RWPE2 (cell line): Measurements from ENCODE around the gene LRMDA.

Experiments
- ATAC-seq: fragments of 200-7000 bp; cut with Tn5 transposase; 3 replicates; pipeline ENCODE4 v1.9.1; 2021; ENCODE audit warnings: low read depth
- DNase-seq: peaks from one replicate; pipeline ENCODE4 v3.0.0-alpha.2; 2020; ENCODE audit warnings: low spot score
- H3K27ac ChIP-seq: fragments of 450-650 bp; 2 replicates; pipeline ENCODE4 v1.5.1; 2017; ENCODE audit warnings: mild to moderate bottlenecking; ENCODE audit not compliant: poor library complexity, severe bottlenecking
- H3K27me3 ChIP-seq: fragments of 250-450 bp; sonication (Bioruptor Pico); 2 replicates; pipeline ENCODE4 v1.5.1; 2021; ENCODE audit warnings: mild to moderate bottlenecking, moderate library complexity; ENCODE audit not compliant: insufficient read depth, poor library complexity, severe bottlenecking
- H3K36me3 ChIP-seq: fragments of 250-450 bp; sonication (Bioruptor Pico); 2 replicates; pipeline ENCODE4 v1.5.1; 2020; ENCODE audit warnings: low read depth, mild to moderate bottlenecking, moderate library complexity
- H3K4me1 ChIP-seq: fragments of 250-450 bp; sonication (Bioruptor Pico); 2 replicates; pipeline ENCODE4 v1.5.1; 2021; ENCODE audit warnings: mild to moderate bottlenecking, moderate library complexity; ENCODE audit not compliant: insufficient read depth, poor library complexity, severe bottlenecking
- H3K4me3 ChIP-seq: fragments of 250-450 bp; sonication (Bioruptor Pico); 2 replicates; pipeline ENCODE4 v1.5.1; 2021; ENCODE audit warnings: mild to moderate bottlenecking, moderate library complexity; ENCODE audit not compliant: severe bottlenecking
- H3K9me3 ChIP-seq: fragments of 250-450 bp; sonication (Bioruptor Pico); 2 replicates; pipeline ENCODE4 v1.5.1; 2021; ENCODE audit warnings: mild to moderate bottlenecking, moderate library complexity; ENCODE audit not compliant: severe bottlenecking
- TF ChIP-seq, protein P1 (sequence below): fragments of 450-650 bp; IDR thresholded peaks from one replicate; pipeline ENCODE4 v1.5.1; 2017; ENCODE audit warnings: mild to moderate bottlenecking, moderate library complexity; ENCODE audit not compliant: poor library complexity, severe bottlenecking

Gene LRMDA

DNA sequence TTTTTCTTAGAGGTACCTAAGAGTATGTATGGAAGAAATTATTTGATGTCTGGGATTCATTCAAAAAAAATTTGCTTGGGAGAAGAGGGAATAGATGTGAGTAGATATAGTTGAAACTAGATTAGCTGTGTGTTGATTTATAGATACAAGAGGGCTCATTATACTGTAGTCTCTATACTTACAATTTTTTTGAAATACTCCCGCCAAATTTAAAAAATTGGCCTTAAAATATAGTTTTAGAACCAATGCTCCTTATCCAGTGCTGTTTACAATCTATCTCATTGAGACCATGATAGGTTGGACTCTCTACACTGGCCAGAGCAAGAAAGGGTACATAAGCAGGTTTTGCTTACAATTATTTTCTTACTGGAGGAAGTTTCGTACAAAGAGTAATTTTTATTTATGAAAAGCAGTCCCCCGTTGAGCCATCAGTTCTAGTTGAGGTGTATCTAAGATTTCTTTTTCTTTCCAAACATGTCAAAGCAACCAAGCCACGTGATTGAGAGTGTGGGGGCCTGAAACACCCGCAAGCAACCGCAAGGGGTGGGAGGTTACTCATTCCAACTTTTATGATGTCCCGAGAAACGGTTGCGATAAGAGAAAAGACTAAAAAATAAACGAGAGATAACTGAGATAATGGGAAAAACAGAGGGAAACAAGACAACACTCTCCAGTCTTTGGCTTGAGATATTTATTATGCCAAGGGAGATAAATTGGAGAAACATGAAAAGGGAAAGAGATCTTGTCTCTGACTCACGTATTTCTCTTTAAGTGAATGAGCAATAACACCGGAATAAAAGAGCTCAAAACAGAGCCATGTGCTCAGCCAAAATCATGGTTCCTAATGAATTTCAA lies 729.2 kb downstream of the LRMDA start:
- H3K9me3 ChIP-seq, result no peaks in the 10 kb centered on the region
- no peaks in the 10 kb centered on the region for H3K36me3 ChIP-seq
- DNase-seq (no peak), ATAC-seq (no peak)
- H3K4me3 ChIP-seq, result no peak overlapping the region
- peaks cover 4% of the 10 kb centered on the region for H3K27me3 ChIP-seq
- no peaks in the 10 kb centered on the region for H3K4me1 ChIP-seq
- TF ChIP-seq, protein P1, sequence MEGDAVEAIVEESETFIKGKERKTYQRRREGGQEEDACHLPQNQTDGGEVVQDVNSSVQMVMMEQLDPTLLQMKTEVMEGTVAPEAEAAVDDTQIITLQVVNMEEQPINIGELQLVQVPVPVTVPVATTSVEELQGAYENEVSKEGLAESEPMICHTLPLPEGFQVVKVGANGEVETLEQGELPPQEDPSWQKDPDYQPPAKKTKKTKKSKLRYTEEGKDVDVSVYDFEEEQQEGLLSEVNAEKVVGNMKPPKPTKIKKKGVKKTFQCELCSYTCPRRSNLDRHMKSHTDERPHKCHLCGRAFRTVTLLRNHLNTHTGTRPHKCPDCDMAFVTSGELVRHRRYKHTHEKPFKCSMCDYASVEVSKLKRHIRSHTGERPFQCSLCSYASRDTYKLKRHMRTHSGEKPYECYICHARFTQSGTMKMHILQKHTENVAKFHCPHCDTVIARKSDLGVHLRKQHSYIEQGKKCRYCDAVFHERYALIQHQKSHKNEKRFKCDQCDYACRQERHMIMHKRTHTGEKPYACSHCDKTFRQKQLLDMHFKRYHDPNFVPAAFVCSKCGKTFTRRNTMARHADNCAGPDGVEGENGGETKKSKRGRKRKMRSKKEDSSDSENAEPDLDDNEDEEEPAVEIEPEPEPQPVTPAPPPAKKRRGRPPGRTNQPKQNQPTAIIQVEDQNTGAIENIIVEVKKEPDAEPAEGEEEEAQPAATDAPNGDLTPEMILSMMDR, result no peak
- H3K27ac ChIP-seq, result no peak overlapping the region

DNA sequence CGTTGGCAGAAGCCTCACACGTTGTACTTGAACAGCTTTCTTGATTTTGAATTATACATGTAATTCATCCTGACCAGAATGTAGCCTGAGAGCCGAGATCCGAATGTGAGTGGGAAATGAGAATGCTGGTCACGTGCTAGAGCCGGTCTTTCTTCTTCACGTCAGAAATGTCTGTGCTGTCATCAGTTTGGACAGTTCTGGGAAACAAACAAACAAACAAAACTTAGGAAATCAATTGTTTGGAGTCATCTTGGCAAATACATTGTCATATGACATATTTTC lies 729.8 kb downstream of the LRMDA start:
- TF ChIP-seq, protein P1, result no peak
- Histone ChIP-seq H3K4me3 (no peak overlapping the region), H3K4me1 (no peaks in the 10 kb centered on the region), H3K27me3 (peaks cover 4% of the 10 kb centered on the region), H3K36me3 (no peaks in the 10 kb centered on the region), H3K9me3 (no peaks in the 10 kb centered on the region), H3K27ac (no peak overlapping the region)
- DNase-seq, result no peak
- no peak for ATAC-seq

DNA sequence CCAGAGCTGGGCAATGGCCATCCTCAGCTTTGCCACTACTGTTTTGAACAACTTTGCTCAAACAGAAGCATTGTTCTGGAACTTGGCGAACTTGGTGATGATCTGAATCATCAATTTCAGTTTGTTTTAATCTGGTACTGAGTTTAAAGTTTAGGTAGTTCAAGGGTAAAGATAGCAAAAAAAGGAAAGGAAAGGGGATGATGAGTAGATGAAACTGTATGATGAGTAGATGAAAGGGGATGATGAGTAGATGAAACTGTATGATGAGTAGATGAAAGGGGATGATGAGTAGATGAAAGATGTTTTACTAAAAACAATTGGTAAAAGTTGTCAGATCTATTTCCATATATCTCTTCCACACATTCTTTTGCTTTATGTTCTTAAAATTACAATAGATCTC lies 737.0 kb downstream of the LRMDA start:
- ATAC-seq (no peak), DNase-seq (no peak)
- H3K4me3 ChIP-seq, result no peak overlapping the region
- H3K36me3 ChIP-seq, result no peaks in the 10 kb centered on the region
- H3K9me3 ChIP-seq, result no peaks in the 10 kb centered on the region
- H3K27me3 ChIP-seq, result no peaks in the 10 kb centered on the region
- no peaks in the 10 kb centered on the region for H3K4me1 ChIP-seq
- no peak overlapping the region for H3K27ac ChIP-seq
- TF ChIP-seq, protein P1, result no peak

DNA sequence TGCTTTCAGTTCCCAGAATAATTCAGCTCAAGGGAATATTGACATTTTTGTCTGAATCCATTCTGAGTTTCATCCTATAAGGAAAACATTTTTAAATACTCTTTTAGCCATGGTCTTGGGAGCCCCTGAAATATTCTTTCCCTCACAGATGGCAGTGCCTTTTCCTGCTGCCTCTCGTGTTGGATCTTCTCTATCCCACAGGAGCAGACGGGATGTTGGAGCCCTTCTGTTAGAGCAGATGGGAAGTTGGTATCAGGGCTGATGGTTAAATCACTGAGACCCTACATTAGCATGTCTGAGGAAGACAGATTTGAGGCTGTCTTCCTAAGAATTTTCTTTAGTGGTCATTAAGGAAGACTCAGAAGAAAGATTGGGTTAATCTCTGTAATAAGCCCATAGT lies 737.8 kb downstream of the LRMDA start:
- DNase-seq, result no peak
- Histone ChIP-seq H3K27ac (no peak overlapping the region), H3K4me3 (no peak overlapping the region), H3K36me3 (no peaks in the 10 kb centered on the region), H3K27me3 (no peaks in the 10 kb centered on the region), H3K9me3 (no peaks in the 10 kb centered on the region), H3K4me1 (no peaks in the 10 kb centered on the region)
- ATAC-seq, result no peak
- TF ChIP-seq, protein P1, result no peak

DNA sequence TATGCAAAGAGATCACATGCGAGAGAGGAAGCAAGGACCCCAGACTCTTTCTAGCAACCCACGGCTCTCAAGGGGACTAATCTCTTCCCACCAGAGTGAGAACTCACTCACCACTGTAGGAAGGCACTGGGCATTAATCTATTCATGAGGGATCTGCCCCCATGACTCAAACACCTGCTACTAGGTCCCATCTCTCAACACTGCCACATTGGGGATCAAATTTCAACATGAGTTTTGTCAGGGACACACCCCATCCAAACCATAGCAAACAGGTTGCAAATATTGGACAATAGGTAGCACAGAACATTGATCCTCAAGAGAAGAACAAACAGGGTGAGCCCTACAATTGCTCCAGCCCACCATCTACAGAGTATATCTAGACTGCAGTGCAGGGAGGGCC lies 740.6 kb downstream of the LRMDA start:
- no peaks in the 10 kb centered on the region for H3K27me3 ChIP-seq
- no peak overlapping the region for H3K27ac ChIP-seq
- ATAC-seq, result no peak
- no peak overlapping the region for H3K4me3 ChIP-seq
- no peaks in the 10 kb centered on the region for H3K4me1 ChIP-seq
- DNase-seq, result no peak
- H3K36me3 ChIP-seq, result no peaks in the 10 kb centered on the region
- TF ChIP-seq, protein P1, result no peak
- no peaks in the 10 kb centered on the region for H3K9me3 ChIP-seq
